IMR-90 (cell line): Measurements from ENCODE around the gene DENND1A. TPM values are rescaled to one million over a fixed set of nuclear protein-coding genes. Genes with fewer than 3 reads are reported as not detected.

Experiments
- ATAC-seq: fragments of 200-7000 bp; cut with Tn5 transposase; 2 replicates; pipeline ENCODE4 v1.9.1; 2020; ENCODE audit warnings: low read depth, mild to moderate bottlenecking, moderate library complexity
- BruUV-seq: library from RNA; stranded (reverse); fragments of 400-500 nt; replicated peaks from 2 replicates; lab custom pipeline; 2021; lab: Mats Ljungman, UMichigan
- CTCF ChIA-PET: fragments of 300-600 bp; formaldehyde crosslinking; extraction: SDS; loops from one replicate; lab custom pipeline; 2021; ENCODE audit warnings: antibody characterized with exemption; lab: Yijun Ruan, JAX
- POLR2A ChIA-PET: fragments of 300-600 bp; sonication (Branson Sonifier 250); formaldehyde crosslinking; loops from one replicate; lab custom pipeline; 2022; ENCODE audit warnings: antibody characterized with exemption; ENCODE audit not compliant: unreplicated experiment; lab: Charles Lee
- DNase-seq: peaks from one replicate; pipeline ENCODE4 v3.0.0; 2013
- H2AFZ ChIP-seq: replicated peaks from 2 replicates; pipeline ENCODE3; 2013; ENCODE audit warnings: low read length, mild to moderate bottlenecking; ENCODE audit not compliant: poor library complexity
- H2AK5ac ChIP-seq: 2 replicates; pipeline ENCODE4 v1.6.1; 2013; ENCODE audit warnings: low read depth, low read length, inconsistent platforms
- H2AK9ac ChIP-seq: replicated peaks from 2 replicates; pipeline ENCODE3; 2013; ENCODE audit warnings: mild to moderate bottlenecking, low read depth, low read length, moderate library complexity; ENCODE audit not compliant: poor library complexity
- H2BK120ac ChIP-seq: 2 replicates; pipeline ENCODE4 v1.6.1; 2013; ENCODE audit warnings: low read depth, low read length, inconsistent platforms
- H2BK15ac ChIP-seq: 3 replicates; pipeline ENCODE4 v1.6.1; 2013; ENCODE audit warnings: low read depth, low read length, inconsistent platforms
- H2BK20ac ChIP-seq: 2 replicates; pipeline ENCODE4 v1.6.1; 2013; ENCODE audit warnings: low read depth, mild to moderate bottlenecking, inconsistent platforms, low read length, moderate library complexity
- H2BK5ac ChIP-seq: 2 replicates; pipeline ENCODE4 v1.6.1; 2013; ENCODE audit warnings: mild to moderate bottlenecking, low read depth, low read length, inconsistent platforms; ENCODE audit not compliant: poor library complexity, severe bottlenecking
- H3K14ac ChIP-seq: replicated peaks from 2 replicates; pipeline ENCODE4 v1.6.1; 2013; ENCODE audit warnings: low read depth, low read length, inconsistent platforms
- H3K18ac ChIP-seq: 2 replicates; pipeline ENCODE4 v1.6.1; 2013; ENCODE audit warnings: low read depth, low read length, control low read depth
- H3K23ac ChIP-seq: 2 replicates; pipeline ENCODE4 v1.6.1; 2013; ENCODE audit warnings: low read depth, low read length, inconsistent platforms
- H3K27ac ChIP-seq: 2 replicates; pipeline ENCODE4 v1.5.1; 2013; ENCODE audit warnings: mild to moderate bottlenecking, control low read depth, low read length; ENCODE audit not compliant: insufficient read depth
- H3K27me3 ChIP-seq: 2 replicates; pipeline ENCODE4 v1.6.1; 2013; ENCODE audit warnings: low read length; ENCODE audit not compliant: control insufficient read depth, insufficient read depth
- H3K36me3 ChIP-seq: 2 replicates; pipeline ENCODE4 v1.6.1; 2013; ENCODE audit warnings: low read length, mixed read lengths; ENCODE audit not compliant: control insufficient read depth, insufficient read depth
- H3K4ac ChIP-seq: 2 replicates; pipeline ENCODE4 v1.6.1; 2013; ENCODE audit warnings: low read depth, low read length, inconsistent platforms
- H3K4me1 ChIP-seq: 2 replicates; pipeline ENCODE4 v1.6.1; 2013; ENCODE audit warnings: low read length, mixed read lengths; ENCODE audit not compliant: control insufficient read depth, insufficient read depth
- H3K4me2 ChIP-seq: 2 replicates; pipeline ENCODE4 v1.6.1; 2013; ENCODE audit warnings: low read depth, mild to moderate bottlenecking, control low read depth, low read length, moderate library complexity
- H3K4me3 ChIP-seq: 2 replicates; pipeline ENCODE4 v1.5.1; 2013; ENCODE audit warnings: low read depth, mild to moderate bottlenecking, control low read depth, low read length, moderate library complexity; ENCODE audit not compliant: insufficient read depth
- H3K56ac ChIP-seq: 2 replicates; pipeline ENCODE4 v1.6.1; 2013; ENCODE audit warnings: low read length, inconsistent platforms; ENCODE audit not compliant: insufficient read depth; ENCODE audit errors: extremely low read depth
- H3K79me1 ChIP-seq, 2 experiments: 2 replicates each; pipeline ENCODE4 v1.6.1; 2013; ENCODE audit warnings: low read length in 2 of 2, inconsistent platforms in 1 of 2, low read depth in 1 of 2
- H3K9ac ChIP-seq: 2 replicates; pipeline ENCODE4 v1.6.1; 2013; ENCODE audit warnings: low read depth, low read length, control low read depth
- H3K9me1 ChIP-seq: 2 replicates; pipeline ENCODE4 v1.6.1; 2013; ENCODE audit warnings: low read length, inconsistent platforms; ENCODE audit not compliant: insufficient read depth
- H3K9me3 ChIP-seq: 2 replicates; pipeline ENCODE4 v1.6.1; 2013; ENCODE audit warnings: low read length; ENCODE audit not compliant: control insufficient read depth, insufficient read depth
- H4K20me1 ChIP-seq: 2 replicates; pipeline ENCODE4 v1.6.1; 2013; ENCODE audit warnings: low read length, inconsistent platforms; ENCODE audit not compliant: insufficient read depth
- H4K5ac ChIP-seq: 2 replicates; pipeline ENCODE4 v1.6.1; 2013; ENCODE audit warnings: mild to moderate bottlenecking, low read depth, low read length, control low read depth
- H4K8ac ChIP-seq, 2 experiments: 2 replicates each; pipeline ENCODE4 v1.6.1; 2013; ENCODE audit warnings: low read depth in 2 of 2, low read length in 2 of 2, control low read depth in 1 of 2, inconsistent platforms in 1 of 2
- H4K91ac ChIP-seq: 2 replicates; pipeline ENCODE4 v1.6.1; 2013; ENCODE audit warnings: low read depth, low read length, inconsistent platforms; ENCODE audit not compliant: insufficient read depth
- CEBPB ChIP-seq: IDR thresholded peaks from 2 replicates; pipeline ENCODE4 v1.6.1; 2012; ENCODE audit warnings: low read depth, low read length, improper control_type of control experiment
- CHD1 ChIP-seq: IDR thresholded peaks from 2 replicates; pipeline ENCODE4 v1.6.1; 2012; ENCODE audit warnings: low read depth, low read length, improper control_type of control experiment
- CTCF ChIP-seq: conservative IDR thresholded peaks from 2 replicates; pipeline ENCODE4 v1.5.1; 2012; ENCODE audit warnings: mild to moderate bottlenecking, low read depth, low read length, improper control_type of control experiment
- FOS ChIP-seq: fragments of 150-350 bp; IDR thresholded peaks from 2 replicates; pipeline ENCODE4 v1.6.1; 2016; ENCODE audit warnings: low read depth, low read length
- MAFK ChIP-seq: IDR thresholded peaks from 2 replicates; pipeline ENCODE4 v1.6.1; 2012; ENCODE audit warnings: low read depth, low read length, improper control_type of control experiment
- MAZ ChIP-seq: IDR thresholded peaks from 2 replicates; pipeline ENCODE4 v1.6.1; 2012; ENCODE audit warnings: low read depth, mild to moderate bottlenecking, low read length, improper control_type of control experiment, moderate library complexity, borderline replicate concordance
- MXI1 ChIP-seq: IDR thresholded peaks from 2 replicates; pipeline ENCODE4 v1.6.1; 2012; ENCODE audit warnings: low read depth, mild to moderate bottlenecking, low read length, moderate library complexity, borderline replicate concordance
- NFE2L2 ChIP-seq: fragments of 150-350 bp; IDR thresholded peaks from 2 replicates; pipeline ENCODE4 v1.6.1; 2016; ENCODE audit warnings: low read depth, mild to moderate bottlenecking, low read length
- RAD21 ChIP-seq: IDR thresholded peaks from 2 replicates; pipeline ENCODE4 v1.6.1; 2012; ENCODE audit warnings: low read length, improper control_type of control experiment
- RCOR1 ChIP-seq: IDR thresholded peaks from 2 replicates; pipeline ENCODE4 v1.6.1; 2012; ENCODE audit warnings: mild to moderate bottlenecking, low read length, improper control_type of control experiment; ENCODE audit not compliant: insufficient replicate concordance
- RFX5 ChIP-seq: IDR thresholded peaks from 2 replicates; pipeline ENCODE4 v1.8.0; 2012; ENCODE audit warnings: low read depth, mild to moderate bottlenecking, low read length, moderate library complexity
- SMC3 ChIP-seq: fragments of 150-350 bp; IDR thresholded peaks from 2 replicates; pipeline ENCODE4 v1.6.1; 2016; ENCODE audit warnings: low read depth, mild to moderate bottlenecking, antibody characterized with exemption, low read length, moderate library complexity
- USF2 ChIP-seq: fragments of 150-350 bp; IDR thresholded peaks from 2 replicates; pipeline ENCODE4 v1.6.1; 2017; ENCODE audit warnings: mild to moderate bottlenecking, antibody characterized with exemption, low read length, low read depth
- WGBS, 2 experiments: methylation state at CpG; one replicate each; pipeline versions ENCODE4 v1.1.5 to v1.1.7; 2013; ENCODE audit warnings: missing lambda C conversion rate in 2 of 2; ENCODE audit not compliant: insufficient read length in 1 of 2; ENCODE audit errors: extremely low coverage in 2 of 2; 5-methylcytosine and 5-hydroxymethylcytosine counted together
- dilution Hi-C: fragments of 300-500 bp; cut with HindIII; formaldehyde crosslinking; loops from one replicate; pipeline ENCODE4 v1.14.3; 2018; ENCODE audit warnings: low sequenced_read_pairs; ENCODE audit not compliant: unreplicated experiment
- in situ Hi-C: fragments of 300-500 bp; cut with MboI; formaldehyde crosslinking; loops from 3 replicates; pipeline ENCODE4 v1.14.3; 2019; ENCODE audit warnings: low sequenced_read_pairs, inconsistent platforms, mixed read lengths
- intact Hi-C: fragments of 100-400 bp; cut with micrococcal nuclease; formaldehyde crosslinking; loops from 2 replicates; pipeline ENCODE4 v1.10.0; 2022
- polyA plus RNA-seq, 3 experiments: library from polyadenylated mRNA; depleted of rRNA; stranded (reverse); fragments of >200 nt; gene quantifications; 2 replicates each; pipeline ENCODE4 v1.2.3, GENCODE V29; 2012; ENCODE audit warnings: low replicate concordance in 1 of 3
- total RNA-seq: library from RNA; depleted of rRNA; stranded (reverse); fragments of >200 nt; gene quantifications from 2 replicates; pipeline ENCODE4 v1.2.3, GENCODE V29; 2012

The DENND1A gene
- total and polyA plus RNA-seq, 2 of the 4 experiments (the other 2 are of a cell fraction): 21.4 to 27.6 TPM

DNA sequence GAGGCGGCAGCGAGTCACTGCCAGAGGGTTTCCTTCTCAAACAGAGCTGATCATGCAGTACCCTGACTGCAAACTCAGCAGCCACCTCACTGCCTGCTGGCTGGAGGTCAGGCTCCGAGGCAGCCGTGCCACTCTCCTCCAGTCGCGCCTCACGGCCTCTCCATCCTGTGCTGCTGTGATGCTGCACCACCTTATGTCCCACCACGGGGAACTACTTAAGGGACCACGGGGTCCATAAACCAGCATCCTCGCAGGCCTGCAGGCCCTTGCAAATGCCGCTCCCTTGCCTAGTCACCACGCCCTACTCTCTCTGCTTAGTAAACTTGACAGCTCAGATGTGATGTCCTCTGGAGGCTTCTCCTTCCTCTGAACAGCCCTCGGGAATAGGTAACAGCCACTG lies 474.7 kb downstream of the DENND1A start:
- H3K4me1 ChIP-seq: no peaks in the 10 kb centered on the region
- H3K14ac ChIP-seq: no peak overlapping the region
- dilution Hi-C loops: no loop called here
- H3K18ac ChIP-seq: no peak overlapping the region
- no peak overlapping the region for H2BK120ac ChIP-seq
- H3K4me3 ChIP-seq: no peak overlapping the region
- H2AFZ ChIP-seq: no peak overlapping the region
- no peak overlapping the region for H3K9ac ChIP-seq
- no peak overlapping the region for H4K5ac ChIP-seq
- H4K91ac ChIP-seq: no peak overlapping the region
- WGBS, 2 experiments: 95% methylated on average over 4 of the region's 13 CpGs; no CpG with 5 or more reads in 1 of the 2 experiments
- no TSS peak for BruUV-seq
- H2BK15ac ChIP-seq: no peak overlapping the region
- no peak overlapping the region for H3K56ac ChIP-seq
- no peak overlapping the region for H3K4me2 ChIP-seq
- H3K27me3 ChIP-seq: no peaks in the 10 kb centered on the region
- H4K8ac ChIP-seq: no peak overlapping the region
- H3K4ac ChIP-seq: no peak overlapping the region
- peaks cover 2% of the 10 kb centered on the region for H3K36me3 ChIP-seq
- no peak for TF ChIP-seq SMC3
- TF ChIP-seq FOS: no peak
- TF ChIP-seq NFE2L2: no peak
- TF ChIP-seq CHD1: no peak
- TF ChIP-seq CEBPB: no peak
- no peak for TF ChIP-seq MAZ
- TF ChIP-seq USF2: no peak
- TF ChIP-seq RCOR1: no peak
- TF ChIP-seq MXI1: no peak
- no peak for TF ChIP-seq RAD21
- TF ChIP-seq RFX5: no peak
- no peak for TF ChIP-seq MAFK
- no peak for TF ChIP-seq CTCF
- in situ Hi-C loops: no loop called here
- no peak overlapping the region for H2BK5ac ChIP-seq
- H2AK5ac ChIP-seq: no peak overlapping the region
- no peak overlapping the region for H3K27ac ChIP-seq
- ATAC-seq (no peak), DNase-seq (no peak)
- H3K9me3 ChIP-seq: no peaks in the 10 kb centered on the region
- H2BK20ac ChIP-seq: no peak overlapping the region
- no peak overlapping the region for H3K23ac ChIP-seq
- no peaks in the 10 kb centered on the region for H3K79me1 ChIP-seq
- no peak overlapping the region for H2AK9ac ChIP-seq
- H3K9me1 ChIP-seq: no peaks in the 10 kb centered on the region; the same call in 1 of the 2 replicates
- H4K20me1 ChIP-seq: no peaks in the 10 kb centered on the region
- POLR2A ChIA-PET: no interaction called here
- intact Hi-C loops: no loop called here
- CTCF ChIA-PET: no interaction called here
